Measurements from ENCODE around the gene SPTSSB. TPM values are rescaled to one million over a fixed set of nuclear protein-coding genes. Genes with fewer than 3 reads are reported as not detected.

Gene SPTSSB
- not detected in 2 replicates for total RNA-seq (2014; rRNA removed; shearing (Covaris generic))

- peak; percentile 47 for DNase-seq (ENCODE audit: low read depth)
Measured at GRCh38 chr3:161371441-161372320, at the start of gene SPTSSB. TSS of gene SPTSSB (minus strand) at chr3:161371517. CDS start at chr3:161346323, 25,194 bp downstream.

- DNase-seq (ENCODE audit: low read depth) = no peak
Measured at GRCh38 chr3:161420746-161421145, 49.4 kb upstream of the SPTSSB start.

- DNase-seq (ENCODE audit: low read depth) = no peak
Measured at GRCh38 chr3:161419555-161420333, 48.4 kb upstream of the SPTSSB start.

- peak; percentile 78 for DNase-seq (ENCODE audit: low read depth)
Measured at GRCh38 chr3:161415506-161416231, 44.4 kb upstream of the SPTSSB start.

GRCh38 chr3:161414907-161415306 lies 43.6 kb upstream of the SPTSSB start:
- DNase-seq (ENCODE audit: low read depth) = no peak

GRCh38 chr3:161413855-161414210 lies 42.5 kb upstream of the SPTSSB start:
- no peak for DNase-seq (ENCODE audit: low read depth)

GRCh38 chr3:161413127-161413854 lies 42.0 kb upstream of the SPTSSB start:
- DNase-seq (ENCODE audit: low read depth) = peak; percentile 67

GRCh38 chr3:161412123-161412522 lies 40.8 kb upstream of the SPTSSB start:
- no peak for DNase-seq (ENCODE audit: low read depth)

- peak; percentile 9 for DNase-seq (ENCODE audit: low read depth)
Measured at GRCh38 chr3:161409858-161410257, 38.5 kb upstream of the SPTSSB start.

- DNase-seq (ENCODE audit: low read depth) = peak; percentile 46
Measured at GRCh38 chr3:161409069-161409468, 37.8 kb upstream of the SPTSSB start.

- peak; percentile 15 for DNase-seq (ENCODE audit: low read depth)
Measured at GRCh38 chr3:161406594-161407555, 35.6 kb upstream of the SPTSSB start.

GRCh38 chr3:161405836-161406235 lies 34.5 kb upstream of the SPTSSB start:
- DNase-seq (ENCODE audit: low read depth) = no peak

- DNase-seq (ENCODE audit: low read depth) = no peak
Measured at GRCh38 chr3:161405087-161405486, 33.8 kb upstream of the SPTSSB start.

GRCh38 chr3:161403251-161403650 lies 31.9 kb upstream of the SPTSSB start:
- DNase-seq (ENCODE audit: low read depth) = peak; percentile 28

GRCh38 chr3:161401389-161401788 lies 30.1 kb upstream of the SPTSSB start:
- DNase-seq (ENCODE audit: low read depth) = peak; percentile 18

- no peak for DNase-seq (ENCODE audit: low read depth)
Measured at GRCh38 chr3:161400650-161401049, 29.3 kb upstream of the SPTSSB start.

GRCh38 chr3:161395115-161396012 lies 24.0 kb upstream of the SPTSSB start:
- DNase-seq (ENCODE audit: low read depth) = no peak

- no peak for DNase-seq (ENCODE audit: low read depth)
Measured at GRCh38 chr3:161393803-161394202, 22.5 kb upstream of the SPTSSB start.

GRCh38 chr3:161393310-161393709 lies 22.0 kb upstream of the SPTSSB start:
- DNase-seq (ENCODE audit: low read depth) = no peak
